ENCODE data around the gene SHROOM3. TPM values are rescaled to one million over a fixed set of nuclear protein-coding genes. Genes with fewer than 3 reads are reported as not detected.

SHROOM3 gene
- total RNA-seq, 2 donors from 2014 or later = 18.1 to 21.8 TPM

- no peaks in the 10 kb centered on the region for H3K9me3 Mint-ChIP-seq
- Histone ChIP-seq H3K36me3 (ENCODE audit: control insufficient read depth, insufficient read depth, low read length) (no peaks in the 10 kb centered on the region), H3K27ac (ENCODE audit: low read depth, low read length) (no peak overlapping the region), H3K9me3 (ENCODE audit: control insufficient read depth, low read length) (no peaks in the 10 kb centered on the region), H3K4me1 (ENCODE audit: control insufficient read depth, insufficient read depth, low read length) (no peaks in the 10 kb centered on the region), H3K4me3 (ENCODE audit: low read length) (no peak overlapping the region), H3K27me3 (ENCODE audit: control insufficient read depth, insufficient read depth, low read length, poor library complexity, severe bottlenecking) (no peaks in the 10 kb centered on the region), H3K9ac (ENCODE audit: extremely low read depth, low read length, poor library complexity, severe bottlenecking) (no peak overlapping the region)
- H3K36me3 Mint-ChIP-seq (ENCODE audit: low read depth) = no peaks in the 10 kb centered on the region
- no peak for TF ChIP-seq CTCF (conservative IDR thresholded peaks at IDR 0.05)
- H3K27me3 Mint-ChIP-seq (ENCODE audit: insufficient read depth) = peaks cover 15% of the 10 kb centered on the region
- 96 to 100% methylated on average over 2 to 3 of the region's 3 CpGs for WGBS, 2 experiments (ENCODE audit: insufficient coverage in 1 of 2, insufficient read length in 1 of 2)
- H3K27ac Mint-ChIP-seq = no peak overlapping the region
- H3K4me1 Mint-ChIP-seq = peaks cover 5% of the 10 kb centered on the region
- no peak for DNase-seq
- H3K4me3 Mint-ChIP-seq = no peak overlapping the region
Observed at GRCh38 chr4:76674983-76675382, 240.0 kb downstream of the SHROOM3 start.

GRCh38 chr4:76677571-76678326 lies 242.7 kb downstream of the SHROOM3 start:
- Mint-ChIP-seq H3K36me3 (ENCODE audit: low read depth) (no peaks in the 10 kb centered on the region), H3K27ac (no peak overlapping the region), H3K4me1 (peaks cover 5% of the 10 kb centered on the region), H3K9me3 (no peaks in the 10 kb centered on the region), H3K4me3 (no peak overlapping the region), H3K27me3 (ENCODE audit: insufficient read depth) (peaks cover 39% of the 10 kb centered on the region)
- Histone ChIP-seq H3K4me3 (ENCODE audit: low read length) (no peak overlapping the region), H3K36me3 (ENCODE audit: control insufficient read depth, insufficient read depth, low read length) (no peaks in the 10 kb centered on the region), H3K4me1 (ENCODE audit: control insufficient read depth, insufficient read depth, low read length) (no peaks in the 10 kb centered on the region), H3K9me3 (ENCODE audit: control insufficient read depth, low read length) (no peaks in the 10 kb centered on the region), H3K27ac (ENCODE audit: low read depth, low read length) (no peak overlapping the region), H3K9ac (ENCODE audit: extremely low read depth, low read length, poor library complexity, severe bottlenecking) (no peak overlapping the region), H3K27me3 (ENCODE audit: control insufficient read depth, insufficient read depth, low read length, poor library complexity, severe bottlenecking) (peaks cover 24% of the 10 kb centered on the region)
- TF ChIP-seq CTCF (conservative IDR thresholded peaks at IDR 0.05) = no peak
- no peak for DNase-seq
- WGBS, 2 experiments (ENCODE audit: insufficient coverage in 1 of 2, insufficient read length in 1 of 2) = 94 to 95% methylated on average over 4 to 7 of the region's 7 CpGs

- 78 to 80% methylated on average over 2 to 4 of the region's 4 CpGs for whole genome bisulfite sequencing, 2 experiments (ENCODE audit: insufficient coverage in 1 of 2, insufficient read length in 1 of 2)
- H3K36me3 Mint-ChIP-seq (ENCODE audit: low read depth) = no peaks in the 10 kb centered on the region
- H3K9me3 Mint-ChIP-seq = no peaks in the 10 kb centered on the region
- Histone ChIP-seq H3K27ac (ENCODE audit: low read depth, low read length) (no peak overlapping the region), H3K9ac (ENCODE audit: extremely low read depth, low read length, poor library complexity, severe bottlenecking) (no peak overlapping the region), H3K9me3 (ENCODE audit: control insufficient read depth, low read length) (no peaks in the 10 kb centered on the region), H3K27me3 (ENCODE audit: control insufficient read depth, insufficient read depth, low read length, poor library complexity, severe bottlenecking) (peaks cover 42% of the 10 kb centered on the region), H3K4me3 (ENCODE audit: low read length) (no peak overlapping the region), H3K36me3 (ENCODE audit: control insufficient read depth, insufficient read depth, low read length) (no peaks in the 10 kb centered on the region), H3K4me1 (ENCODE audit: control insufficient read depth, insufficient read depth, low read length) (no peaks in the 10 kb centered on the region)
- no peak overlapping the region for H3K27ac Mint-ChIP-seq
- peak; percentile 56 for DNase-seq
- no peak for TF ChIP-seq CTCF (conservative IDR thresholded peaks at IDR 0.05)
- H3K4me1 Mint-ChIP-seq = peaks cover 5% of the 10 kb centered on the region
- H3K27me3 Mint-ChIP-seq (ENCODE audit: insufficient read depth) = peaks cover 52% of the 10 kb centered on the region
- H3K4me3 Mint-ChIP-seq = no peak overlapping the region
Observed at GRCh38 chr4:76679691-76680090, 244.7 kb downstream of the SHROOM3 start.

All from endodermal cell (in vitro differentiated cells).